Measurements from ENCODE around the gene CACNA1D. TPM values are rescaled to one million over a fixed set of nuclear protein-coding genes. Genes with fewer than 3 reads are reported as not detected.

CACNA1D gene
- 0.72 to 1.2 TPM (median 1.1 TPM) in 5 replicates for total RNA-seq (2022; extraction: Qiagen RNA extraction; ENCODE audit: low read depth)

GRCh38 chr3:53493963-53494791 lies at the start of gene CACNA1D:
TSS of gene CACNA1D (plus strand) at chr3:53494611. CDS start at chr3:53495167, 556 bp downstream.

GRCh38 chr3:53846134-53846850 lies 351.9 kb downstream of the CACNA1D start, which contains the start of the genes CHDH and IL17RB:
TSS of gene CHDH (minus strand) at chr3:53846419. CDS start at chr3:53824008, 22,411 bp downstream.
TSS of gene IL17RB (plus strand) at chr3:53846568. CDS start at chr3:53846589, 21 bp downstream.

Other genes with a start within 250 kb of the CACNA1D start
- 1,713 to 2,219 TPM (median 2,104 TPM) in 5 replicates for gene TKT, start 238.6 kb upstream of the CACNA1D start, total RNA-seq (2022; extraction: Qiagen RNA extraction; ENCODE audit: low read depth)
- 6.4 to 7.9 TPM (median 7.1 TPM) in 5 replicates for gene DCP1A, start 147.1 kb upstream of the CACNA1D start, total RNA-seq (2022; extraction: Qiagen RNA extraction; ENCODE audit: low read depth)